Vagina (tissue), 2 donors: ENCODE results near the gene ZNF580. TPM values are rescaled to one million over a fixed set of nuclear protein-coding genes. Genes with fewer than 3 reads are reported as not detected.

ENCODE experiments used
- DNase-seq, 2 donors: peaks; one replicate each; pipeline ENCODE4 v3.0.0-alpha.2; 2017; ENCODE audit errors: extremely low spot score in 2 of 2
- H3K27ac ChIP-seq: fragments of 200-600 bp; sonication (generic); one replicate; pipeline ENCODE4 v1.5.1; 2019
- H3K27me3 ChIP-seq: fragments of 200-600 bp; sonication (generic); one replicate; pipeline ENCODE4 v1.5.1; 2019
- H3K36me3 ChIP-seq, 2 donors: fragments of 200-600 bp; sonication (generic); one replicate each; pipeline ENCODE4 v1.5.1; 2017 to 2019
- H3K4me1 ChIP-seq: fragments of 200-600 bp; sonication (generic); one replicate; pipeline ENCODE4 v1.5.1; 2019
- H3K4me3 ChIP-seq, 2 donors: fragments of 200-600 bp; sonication (generic); 1 replicate in 1 of 2; 2 replicates in 1 of 2; pipeline ENCODE4 v1.5.1; 2016 to 2019
- H3K9me3 ChIP-seq: fragments of 200-600 bp; sonication (generic); one replicate; pipeline ENCODE4 v1.5.1; 2019
- POLR2A ChIP-seq, 2 donors: fragments of 450-650 bp; IDR thresholded peaks; one replicate each; pipeline ENCODE4 v1.6.1; 2017; ENCODE audit warnings: antibody characterized with exemption in 2 of 2, mild to moderate bottlenecking in 2 of 2, moderate library complexity in 2 of 2
- POLR2AphosphoS5 ChIP-seq, 2 donors: sonication (generic); formaldehyde crosslinking; IDR thresholded peaks; one replicate each; pipeline ENCODE4 v1.9.0; 2017; ENCODE audit warnings: antibody characterized with exemption in 2 of 2, mild to moderate bottlenecking in 2 of 2, low read depth in 1 of 2; ENCODE audit not compliant: insufficient read depth in 1 of 2
- intact Hi-C: fragments of 100-400 bp; cut with DNase I; formaldehyde crosslinking; loops from one replicate; pipeline ENCODE4 v1.15.1; 2023
- total RNA-seq: library from RNA; depleted of rRNA; stranded (reverse); fragments of >200 nt; gene quantifications from one replicate; pipeline ENCODE4 v1.2.3, GENCODE V29; 2016
- TF ChIP-seq, protein P1 (sequence below), 3 experiments: fragments of 450-650 bp in 2 of 3; fragments of 200-600 bp in 1 of 3; sonication (generic) in 1 of 3; IDR thresholded peaks; one replicate each; pipeline ENCODE4 v1.5.1; 2017 to 2019; ENCODE audit warnings: antibody characterized with exemption in 3 of 3, mild to moderate bottlenecking in 2 of 3, moderate library complexity in 2 of 3

ZNF580 gene
- total RNA-seq, 1 donor from 2014 or later = 30.9 TPM

DNA sequence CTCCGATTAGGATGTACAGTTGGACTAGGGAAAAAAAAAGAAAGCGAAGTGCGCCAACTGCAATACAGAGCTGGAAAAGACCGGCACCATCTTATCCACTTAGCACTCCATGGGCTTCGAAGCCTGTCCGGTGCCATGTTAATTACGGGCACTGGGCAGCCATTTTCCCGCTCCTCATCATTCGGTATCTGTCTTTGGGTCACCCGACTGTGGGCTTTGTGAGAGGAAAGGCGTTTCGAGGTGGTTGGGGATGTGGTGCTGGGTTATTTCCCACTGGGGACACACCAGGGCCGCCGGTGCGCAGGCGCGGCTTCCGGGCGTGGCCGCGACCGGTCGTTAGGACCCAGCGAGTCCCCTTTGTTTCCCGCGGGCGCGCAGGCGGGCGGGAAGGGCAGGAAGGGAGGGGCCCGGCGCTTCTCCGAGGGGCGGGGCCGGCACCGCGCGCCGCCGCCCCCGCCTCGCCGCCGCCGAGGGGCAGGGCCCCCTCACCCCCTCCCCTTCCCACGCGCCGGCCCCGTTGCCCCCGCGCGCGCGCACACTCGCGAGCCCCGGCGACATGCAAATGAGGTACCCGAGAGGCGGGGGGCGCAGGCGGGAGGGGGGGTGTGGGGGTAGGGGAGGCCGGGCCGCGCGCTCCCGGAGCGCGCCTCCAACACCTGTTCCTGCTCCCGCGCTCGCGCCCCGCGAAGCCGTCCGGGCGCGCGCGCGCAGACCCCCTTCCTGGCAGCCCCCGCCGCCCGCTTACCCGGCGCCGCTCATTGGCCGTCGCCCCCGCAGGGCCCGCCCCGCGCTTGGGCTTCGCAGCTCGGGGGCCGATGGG is 40.8 kb upstream of the ZNF580 start, which contains the start of gene ZNF524:
Gene ZNF524 (plus strand): TSS at position 447 of the 820 bp plus-strand sequence. CDS start 1,825 bp downstream, outside the sequence.
- peak within 1 kb of the TSS; percentile 95 for H3K27ac ChIP-seq
- intact Hi-C loops = loop anchor here (10.0 kb wide), 1 partner anchor 195 kb away; the partner anchor contains the start of gene UBE2S
- H3K27me3 ChIP-seq = no peaks in the 10 kb centered on the region
- H3K9me3 ChIP-seq = no peaks in the 10 kb centered on the region
- peak in 1 of 2 donors; percentile 95 for DNase-seq
- peaks cover 0 to 12% of the 10 kb centered on the region in 2 donors for H3K36me3 ChIP-seq
- TF ChIP-seq POLR2AphosphoS5 (IDR thresholded peaks at IDR 0.05; ENCODE audit: insufficient read depth in 1 of 2, low read depth in 1 of 2) = peak; percentile 33 to 38
- TF ChIP-seq POLR2A (IDR thresholded peaks at IDR 0.05) = peak in 1 of 2 donors; percentile 27
- TF ChIP-seq, protein P1, sequence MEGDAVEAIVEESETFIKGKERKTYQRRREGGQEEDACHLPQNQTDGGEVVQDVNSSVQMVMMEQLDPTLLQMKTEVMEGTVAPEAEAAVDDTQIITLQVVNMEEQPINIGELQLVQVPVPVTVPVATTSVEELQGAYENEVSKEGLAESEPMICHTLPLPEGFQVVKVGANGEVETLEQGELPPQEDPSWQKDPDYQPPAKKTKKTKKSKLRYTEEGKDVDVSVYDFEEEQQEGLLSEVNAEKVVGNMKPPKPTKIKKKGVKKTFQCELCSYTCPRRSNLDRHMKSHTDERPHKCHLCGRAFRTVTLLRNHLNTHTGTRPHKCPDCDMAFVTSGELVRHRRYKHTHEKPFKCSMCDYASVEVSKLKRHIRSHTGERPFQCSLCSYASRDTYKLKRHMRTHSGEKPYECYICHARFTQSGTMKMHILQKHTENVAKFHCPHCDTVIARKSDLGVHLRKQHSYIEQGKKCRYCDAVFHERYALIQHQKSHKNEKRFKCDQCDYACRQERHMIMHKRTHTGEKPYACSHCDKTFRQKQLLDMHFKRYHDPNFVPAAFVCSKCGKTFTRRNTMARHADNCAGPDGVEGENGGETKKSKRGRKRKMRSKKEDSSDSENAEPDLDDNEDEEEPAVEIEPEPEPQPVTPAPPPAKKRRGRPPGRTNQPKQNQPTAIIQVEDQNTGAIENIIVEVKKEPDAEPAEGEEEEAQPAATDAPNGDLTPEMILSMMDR (IDR thresholded peaks at IDR 0.05) = no peak
- H3K4me3 ChIP-seq = peak within 1 kb of the TSS; percentile 60 to 72
- H3K4me1 ChIP-seq = peaks cover 22% of the 10 kb centered on the region

DNA sequence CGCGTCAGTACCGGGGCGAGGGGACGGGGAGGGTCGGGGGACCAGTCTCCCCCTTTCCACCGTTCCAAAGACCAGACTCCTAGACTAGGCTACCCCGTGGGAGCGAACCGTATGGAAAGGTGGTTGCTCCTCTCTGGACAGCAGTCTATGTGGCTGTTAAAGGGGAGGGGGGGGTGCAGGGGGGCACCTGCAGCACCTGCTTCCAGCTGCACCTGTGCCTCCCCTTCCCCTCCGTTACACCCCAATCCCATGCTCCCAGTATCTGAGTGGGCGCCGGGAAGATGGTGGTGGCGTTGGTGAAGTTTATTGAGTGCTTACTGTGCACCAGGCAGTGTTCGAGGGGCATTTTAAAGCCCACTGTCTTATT is 40.2 kb upstream of the ZNF580 start:
- intact Hi-C loops = loop anchor here (10.0 kb wide), 1 partner anchor 196 kb away; the partner anchor contains the start of gene UBE2S
- H3K4me1 ChIP-seq = peaks cover 22% of the 10 kb centered on the region
- TF ChIP-seq, protein P1 (IDR thresholded peaks at IDR 0.05) = no peak
- TF ChIP-seq POLR2AphosphoS5 (IDR thresholded peaks at IDR 0.05; ENCODE audit: insufficient read depth in 1 of 2, low read depth in 1 of 2) = no peak
- no peak for TF ChIP-seq POLR2A (IDR thresholded peaks at IDR 0.05)

DNA sequence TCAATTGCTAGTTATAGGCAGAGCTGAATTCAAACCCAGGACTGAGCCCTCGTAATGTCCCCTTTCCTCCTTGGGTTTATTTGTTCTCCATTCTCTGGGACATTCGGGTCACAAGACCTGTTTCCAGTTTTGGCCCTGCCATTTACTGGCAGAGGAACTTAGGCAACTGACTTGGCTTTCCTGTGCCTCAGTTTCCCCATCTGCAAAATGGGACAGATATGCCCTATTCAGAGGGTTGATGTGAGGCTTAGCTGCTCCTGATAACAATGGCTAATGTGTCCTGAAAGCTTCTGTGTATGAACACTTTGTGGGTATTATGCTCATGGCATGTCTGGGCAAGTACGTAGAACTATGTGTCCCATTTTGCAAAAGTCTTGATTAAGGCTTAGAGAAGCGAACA is 39.7 kb upstream of the ZNF580 start:
- no peaks in the 10 kb centered on the region for H3K9me3 ChIP-seq
- H3K4me3 ChIP-seq = peak overlapping the region; percentile 60 to 72
- TF ChIP-seq, protein P1 (IDR thresholded peaks at IDR 0.05) = no peak
- no peak for TF ChIP-seq POLR2A (IDR thresholded peaks at IDR 0.05)
- TF ChIP-seq POLR2AphosphoS5 (IDR thresholded peaks at IDR 0.05; ENCODE audit: insufficient read depth in 1 of 2, low read depth in 1 of 2) = peak in 1 of 2 donors; percentile 51
- DNase-seq = no peak
- peak overlapping the region; percentile 95 for H3K27ac ChIP-seq
- H3K4me1 ChIP-seq = peaks cover 24% of the 10 kb centered on the region
- no peaks in the 10 kb centered on the region for H3K27me3 ChIP-seq
- peaks cover 0 to 3% of the 10 kb centered on the region in 2 donors for H3K36me3 ChIP-seq
- intact Hi-C loops = loop anchor here (10.0 kb wide), 1 partner anchor 196 kb away; the partner anchor contains the start of gene UBE2S

More for the DNA sequence above, 40.2 kb upstream of the ZNF580 start:
- no peaks in the 10 kb centered on the region for H3K9me3 ChIP-seq
- DNase-seq = no peak
- H3K36me3 ChIP-seq = peaks cover 0 to 6% of the 10 kb centered on the region in 2 donors
- H3K4me3 ChIP-seq = peak overlapping the region; percentile 60 to 72
- H3K27me3 ChIP-seq = no peaks in the 10 kb centered on the region
- peak overlapping the region; percentile 95 for H3K27ac ChIP-seq

- TF ChIP-seq, protein P1 (IDR thresholded peaks at IDR 0.05) = no peak
- no peak for TF ChIP-seq POLR2A (IDR thresholded peaks at IDR 0.05)
- TF ChIP-seq POLR2AphosphoS5 (IDR thresholded peaks at IDR 0.05; ENCODE audit: insufficient read depth in 1 of 2, low read depth in 1 of 2) = no peak
- intact Hi-C loops = loop anchor here (10.0 kb wide), 1 partner anchor 198 kb away; the partner anchor contains the start of gene UBE2S
- DNase-seq = no peak
- H3K36me3 ChIP-seq = peaks cover 0 to 1% of the 10 kb centered on the region in 2 donors
- no peaks in the 10 kb centered on the region for H3K27me3 ChIP-seq
- no peak overlapping the region for H3K27ac ChIP-seq
- H3K9me3 ChIP-seq = no peaks in the 10 kb centered on the region
- H3K4me3 ChIP-seq = no peak overlapping the region
- peaks cover 37% of the 10 kb centered on the region for H3K4me1 ChIP-seq
Measured at GRCh38 chr19:55602104-55603001, 38.4 kb upstream of the ZNF580 start.
